Thymus (tissue), 11 donors: ENCODE data around the gene CREB5. TPM values are rescaled to one million over a fixed set of nuclear protein-coding genes. Genes with fewer than 3 reads are reported as not detected.

Experiments
- DNase-seq, 9 donors: peaks; one replicate each; pipeline ENCODE4 v3.0.0-alpha.2; 2013; ENCODE audit warnings: low spot score in 9 of 9, low read depth in 6 of 9, missing footprints in 1 of 9
- H3K27ac ChIP-seq, 2 donors: one replicate each; pipeline ENCODE4 v1.5.1; 2013; ENCODE audit warnings: control low read depth in 1 of 2, low read depth in 1 of 2, low read length in 1 of 2, mild to moderate bottlenecking in 1 of 2, moderate library complexity in 1 of 2
- H3K27me3 ChIP-seq, 2 donors: one replicate each; pipeline ENCODE4 v1.5.1; 2013; ENCODE audit warnings: low read length in 1 of 2; ENCODE audit not compliant: control insufficient read depth in 2 of 2, insufficient read depth in 1 of 2
- H3K36me3 ChIP-seq, 2 donors: one replicate each; pipeline ENCODE4 v1.5.1; 2013; ENCODE audit warnings: low read length in 1 of 2, mild to moderate bottlenecking in 1 of 2, moderate library complexity in 1 of 2; ENCODE audit not compliant: control insufficient read depth in 2 of 2, insufficient read depth in 2 of 2
- H3K4me1 ChIP-seq, 2 donors: one replicate each; pipeline ENCODE4 v1.5.1; 2013; ENCODE audit warnings: low read length in 2 of 2; ENCODE audit not compliant: control insufficient read depth in 2 of 2, insufficient read depth in 2 of 2
- H3K4me3 ChIP-seq, 2 donors: one replicate each; pipeline ENCODE4 v1.5.1; 2013; ENCODE audit warnings: low read length in 2 of 2, control low read depth in 1 of 2, mild to moderate bottlenecking in 1 of 2
- H3K9me3 ChIP-seq, 2 donors: one replicate each; pipeline ENCODE4 v1.5.1; 2013; ENCODE audit warnings: low read length in 1 of 2, mild to moderate bottlenecking in 1 of 2; ENCODE audit not compliant: control insufficient read depth in 2 of 2, insufficient read depth in 1 of 2
- WGBS: extraction: QIAGEN DNeasy Blood & Tissue Kit; methylation state at CpG from one replicate; pipeline ENCODE4 v1.1.7; 2013; 5-methylcytosine and 5-hydroxymethylcytosine counted together
- polyA plus RNA-seq: library from polyadenylated mRNA; stranded (reverse); fragments of 200-250 nt; gene quantifications from one replicate; pipeline ENCODE4 v1.2.3, GENCODE V29; 2013
- total RNA-seq: library from RNA; stranded (reverse); fragments of 120-200 nt; gene quantifications from one replicate; pipeline ENCODE4 v1.2.4, GENCODE V29; 2013
- donor health status: healthy.

The CREB5 gene
- total and polyA plus RNA-seq, 2 donors: 1.1 to 5.4 TPM

GRCh38 chr7:28685242-28685643 is 272.9 kb downstream of the CREB5 start:
- Histone ChIP-seq H3K27me3 (peaks cover 0 to 32% of the 10 kb centered on the region in 2 donors), H3K27ac (no peak overlapping the region), H3K9me3 (no peaks in the 10 kb centered on the region), H3K36me3 (no peaks in the 10 kb centered on the region), H3K4me3 (no peak overlapping the region), H3K4me1 (peaks cover 7 to 22% of the 10 kb centered on the region in 2 donors)
- DNase-seq: peak in 2 of 9 donors; percentile 2 to 24
- WGBS: 7% methylated on average over 7 of the region's 7 CpGs

GRCh38 chr7:28685644-28686417 is 273.5 kb downstream of the CREB5 start:
- 6% methylated on average over 15 of the region's 15 CpGs for WGBS
- Histone ChIP-seq H3K36me3 (no peaks in the 10 kb centered on the region), H3K4me1 (peaks cover 7 to 22% of the 10 kb centered on the region in 2 donors), H3K4me3 (peak overlapping the region; percentile 14 to 23), H3K27me3 (peaks cover 0 to 32% of the 10 kb centered on the region in 2 donors), H3K27ac (peak overlapping the region; percentile 43 to 74), H3K9me3 (no peaks in the 10 kb centered on the region)
- peak in 6 of 9 donors; percentile 21 to 68 (median 30) for DNase-seq

GRCh38 chr7:28686418-28686800 is 274.1 kb downstream of the CREB5 start:
- Histone ChIP-seq H3K36me3 (no peaks in the 10 kb centered on the region), H3K27ac (peak overlapping the region in 1 of 2 donors; percentile 74), H3K27me3 (peaks cover 0 to 32% of the 10 kb centered on the region in 2 donors), H3K4me1 (peaks cover 7 to 22% of the 10 kb centered on the region in 2 donors), H3K4me3 (peak overlapping the region; percentile 14 to 23), H3K9me3 (no peaks in the 10 kb centered on the region)
- 9% methylated on average over 12 of the region's 12 CpGs for WGBS
- peak in 3 of 9 donors; percentile 11 to 41 (median 19) for DNase-seq

GRCh38 chr7:28687537-28687936 is 275.2 kb downstream of the CREB5 start:
- Histone ChIP-seq H3K27ac (no peak overlapping the region), H3K4me3 (no peak overlapping the region), H3K36me3 (no peaks in the 10 kb centered on the region), H3K4me1 (peaks cover 7 to 22% of the 10 kb centered on the region in 2 donors), H3K9me3 (no peaks in the 10 kb centered on the region), H3K27me3 (peaks cover 0 to 32% of the 10 kb centered on the region in 2 donors)
- WGBS: 73% methylated on average over 4 of the region's 4 CpGs
- no peak for DNase-seq

GRCh38 chr7:28688174-28688573 is 275.9 kb downstream of the CREB5 start:
- no peak for DNase-seq
- no peak overlapping the region for H3K4me3 ChIP-seq
- H3K9me3 ChIP-seq: no peaks in the 10 kb centered on the region
- 95% methylated on average over 2 of the region's 2 CpGs for WGBS
- peaks cover 7 to 22% of the 10 kb centered on the region in 2 donors for H3K4me1 ChIP-seq
- H3K27me3 ChIP-seq: peaks cover 0 to 32% of the 10 kb centered on the region in 2 donors
- H3K27ac ChIP-seq: no peak overlapping the region
- no peaks in the 10 kb centered on the region for H3K36me3 ChIP-seq

GRCh38 chr7:28688651-28689050 is 276.3 kb downstream of the CREB5 start:
- peaks cover 0 to 29% of the 10 kb centered on the region in 2 donors for H3K27me3 ChIP-seq
- H3K27ac ChIP-seq: no peak overlapping the region
- no peak overlapping the region for H3K4me3 ChIP-seq

GRCh38 chr7:28695300-28696295 is 283.3 kb downstream of the CREB5 start:
- Histone ChIP-seq H3K4me1 (peaks cover 0 to 5% of the 10 kb centered on the region in 2 donors), H3K27ac (no peak overlapping the region), H3K27me3 (no peaks in the 10 kb centered on the region), H3K36me3 (no peaks in the 10 kb centered on the region), H3K4me3 (no peak overlapping the region), H3K9me3 (no peaks in the 10 kb centered on the region)
- no peak for DNase-seq
- WGBS: 92% methylated on average over 5 of the region's 5 CpGs

More at GRCh38 chr7:28688651-28689050, 276.3 kb downstream of the CREB5 start:
- no peaks in the 10 kb centered on the region for H3K9me3 ChIP-seq
- WGBS: 94% methylated on average over 5 of the region's 5 CpGs
- H3K4me1 ChIP-seq: peaks cover 7 to 22% of the 10 kb centered on the region in 2 donors
- no peaks in the 10 kb centered on the region for H3K36me3 ChIP-seq
- DNase-seq: no peak

GRCh38 chr7:28697913-28698563 is 285.7 kb downstream of the CREB5 start:
- H3K4me1 ChIP-seq: peaks cover 0 to 5% of the 10 kb centered on the region in 2 donors
- no peaks in the 10 kb centered on the region for H3K9me3 ChIP-seq
- H3K36me3 ChIP-seq: no peaks in the 10 kb centered on the region
- H3K4me3 ChIP-seq: no peak overlapping the region
- no peak overlapping the region for H3K27ac ChIP-seq
- H3K27me3 ChIP-seq: no peaks in the 10 kb centered on the region
- WGBS: 48% methylated on average over 6 of the region's 6 CpGs
- DNase-seq: no peak
